Measurements from ENCODE around the gene PTMS. TPM values are rescaled to one million over a fixed set of nuclear protein-coding genes. Genes with fewer than 3 reads are reported as not detected.

Gene PTMS
- total and polyA plus RNA-seq, 10 of the 15 experiments (the other 5 are each of a cell fraction or from before 2014, with no cell fraction given), result 2.1 to 127 (median 29.8) TPM

DNA sequence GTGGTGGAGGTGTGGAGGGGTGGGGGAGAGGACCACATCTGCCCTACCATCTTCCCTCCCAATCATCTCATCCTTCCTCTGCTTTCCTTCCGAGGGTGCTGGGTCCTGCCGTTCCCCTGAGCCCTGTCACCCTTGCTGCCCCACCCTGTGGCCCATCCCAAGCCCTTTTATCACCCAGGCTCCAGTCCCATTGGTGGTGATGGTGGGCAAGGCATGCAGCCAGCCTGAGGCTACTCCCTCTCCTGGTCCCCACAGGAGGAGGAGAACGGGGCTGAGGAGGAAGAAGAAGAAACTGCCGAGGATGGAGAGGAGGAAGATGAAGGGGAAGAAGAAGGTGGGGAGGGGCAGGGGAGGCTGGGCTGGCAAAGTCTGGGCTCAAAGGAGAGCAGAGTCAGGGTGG is 3.5 kb downstream of the PTMS start:
- POLR2A ChIA-PET, result interaction anchor here (1.2 to 1.5 kb wide), 2 partner anchors 10 to 16 kb away, joined by 4 read pairs; partner anchors contain the start of gene MLF2
- H3K36me3 ChIP-seq (ENCODE audit: control insufficient read depth in 2 of 2, insufficient read depth in 2 of 2, low read length in 1 of 2), result no peaks in the 10 kb centered on the region
- no peak for ATAC-seq
- H4K20me1 ChIP-seq (ENCODE audit: control insufficient read depth, insufficient read depth), result no peaks in the 10 kb centered on the region
- intact Hi-C loops (cut with micrococcal nuclease; ENCODE audit: unreplicated experiment), result no loop called here
- no peak overlapping the region for H3K27ac ChIP-seq (ENCODE audit: control insufficient read depth, insufficient read depth)
- no peak overlapping the region for H3K9ac ChIP-seq (ENCODE audit: control insufficient read depth, insufficient read depth, low read length)
- no peak for DNase-seq (ENCODE audit: low read depth, low spot score)
- H2AFZ ChIP-seq (ENCODE audit: control insufficient read depth, low read depth, low read length), result no peak overlapping the region
- SMC1A ChIA-PET (ENCODE audit: uncharacterized antibody, unreplicated experiment), result no interaction called here
- H3K9me3 ChIP-seq (replicated peaks; ENCODE audit: control insufficient read depth, insufficient read depth, low read length), result no peaks in the 10 kb centered on the region
- RAD21 ChIA-PET (ENCODE audit: unreplicated experiment), result interaction anchor here (3.3 kb wide), 1 partner anchor 17 kb away, joined by 18 read pairs; the partner anchor contains the start of gene MLF2
- H3K4me3 ChIP-seq, result no peak overlapping the region
- H3K79me2 ChIP-seq (ENCODE audit: control insufficient read depth, insufficient read depth, low read length), result peaks cover 16% of the 10 kb centered on the region
- no peak overlapping the region for H3K4me2 ChIP-seq (ENCODE audit: control insufficient read depth, insufficient read depth)
- CTCF ChIA-PET, result interaction anchor here (0.8 to 12.7 kb wide), 5 partner anchors 13 to 45 kb away, joined by 3 to 221 read pairs (median 3); partner anchors contain the start of gene MLF2
- FAIRE-seq, result no peak
- BruUV-seq (replicated peaks), result no TSS peak
- in situ Hi-C loops (cut with MboI), result no loop called here
- WGBS (ENCODE audit: insufficient coverage, insufficient replicate concordance, low lambda C conversion rate, missing lambda C conversion rate), result 67% methylated on average over 3 of the region's 4 CpGs
- H3K4me1 ChIP-seq (ENCODE audit: control insufficient read depth, insufficient read depth, low read length), result peaks cover 45% of the 10 kb centered on the region
- H3K27me3 ChIP-seq (replicated peaks in 1 of 2; ENCODE audit: control insufficient read depth in 2 of 2, insufficient read depth in 2 of 2, low read length in 1 of 2), result no peaks in the 10 kb centered on the region
- TF ChIP-seq, protein P1, sequence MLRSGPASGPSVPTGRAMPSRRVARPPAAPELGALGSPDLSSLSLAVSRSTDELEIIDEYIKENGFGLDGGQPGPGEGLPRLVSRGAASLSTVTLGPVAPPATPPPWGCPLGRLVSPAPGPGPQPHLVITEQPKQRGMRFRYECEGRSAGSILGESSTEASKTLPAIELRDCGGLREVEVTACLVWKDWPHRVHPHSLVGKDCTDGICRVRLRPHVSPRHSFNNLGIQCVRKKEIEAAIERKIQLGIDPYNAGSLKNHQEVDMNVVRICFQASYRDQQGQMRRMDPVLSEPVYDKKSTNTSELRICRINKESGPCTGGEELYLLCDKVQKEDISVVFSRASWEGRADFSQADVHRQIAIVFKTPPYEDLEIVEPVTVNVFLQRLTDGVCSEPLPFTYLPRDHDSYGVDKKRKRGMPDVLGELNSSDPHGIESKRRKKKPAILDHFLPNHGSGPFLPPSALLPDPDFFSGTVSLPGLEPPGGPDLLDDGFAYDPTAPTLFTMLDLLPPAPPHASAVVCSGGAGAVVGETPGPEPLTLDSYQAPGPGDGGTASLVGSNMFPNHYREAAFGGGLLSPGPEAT (IDR thresholded peaks at IDR 0.05; ENCODE audit: low read depth), result no peak
- TF ChIP-seq SMAD5 (IDR thresholded peaks at IDR 0.05; ENCODE audit: low read depth) (no peak), CHD4 (IDR thresholded peaks at IDR 0.05) (no peak), DPF2 (IDR thresholded peaks at IDR 0.05) (no peak), CHD2 (IDR thresholded peaks at IDR 0.05; ENCODE audit: borderline replicate concordance, low read depth, low read length) (no peak), HCFC1 (IDR thresholded peaks at IDR 0.05; ENCODE audit: low read length) (no peak)
- TF ChIP-seq, protein P2, sequence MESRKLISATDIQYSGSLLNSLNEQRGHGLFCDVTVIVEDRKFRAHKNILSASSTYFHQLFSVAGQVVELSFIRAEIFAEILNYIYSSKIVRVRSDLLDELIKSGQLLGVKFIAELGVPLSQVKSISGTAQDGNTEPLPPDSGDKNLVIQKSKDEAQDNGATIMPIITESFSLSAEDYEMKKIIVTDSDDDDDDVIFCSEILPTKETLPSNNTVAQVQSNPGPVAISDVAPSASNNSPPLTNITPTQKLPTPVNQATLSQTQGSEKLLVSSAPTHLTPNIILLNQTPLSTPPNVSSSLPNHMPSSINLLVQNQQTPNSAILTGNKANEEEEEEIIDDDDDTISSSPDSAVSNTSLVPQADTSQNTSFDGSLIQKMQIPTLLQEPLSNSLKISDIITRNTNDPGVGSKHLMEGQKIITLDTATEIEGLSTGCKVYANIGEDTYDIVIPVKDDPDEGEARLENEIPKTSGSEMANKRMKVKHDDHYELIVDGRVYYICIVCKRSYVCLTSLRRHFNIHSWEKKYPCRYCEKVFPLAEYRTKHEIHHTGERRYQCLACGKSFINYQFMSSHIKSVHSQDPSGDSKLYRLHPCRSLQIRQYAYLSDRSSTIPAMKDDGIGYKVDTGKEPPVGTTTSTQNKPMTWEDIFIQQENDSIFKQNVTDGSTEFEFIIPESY (IDR thresholded peaks at IDR 0.05), result no peak
- TF ChIP-seq, protein P3, sequence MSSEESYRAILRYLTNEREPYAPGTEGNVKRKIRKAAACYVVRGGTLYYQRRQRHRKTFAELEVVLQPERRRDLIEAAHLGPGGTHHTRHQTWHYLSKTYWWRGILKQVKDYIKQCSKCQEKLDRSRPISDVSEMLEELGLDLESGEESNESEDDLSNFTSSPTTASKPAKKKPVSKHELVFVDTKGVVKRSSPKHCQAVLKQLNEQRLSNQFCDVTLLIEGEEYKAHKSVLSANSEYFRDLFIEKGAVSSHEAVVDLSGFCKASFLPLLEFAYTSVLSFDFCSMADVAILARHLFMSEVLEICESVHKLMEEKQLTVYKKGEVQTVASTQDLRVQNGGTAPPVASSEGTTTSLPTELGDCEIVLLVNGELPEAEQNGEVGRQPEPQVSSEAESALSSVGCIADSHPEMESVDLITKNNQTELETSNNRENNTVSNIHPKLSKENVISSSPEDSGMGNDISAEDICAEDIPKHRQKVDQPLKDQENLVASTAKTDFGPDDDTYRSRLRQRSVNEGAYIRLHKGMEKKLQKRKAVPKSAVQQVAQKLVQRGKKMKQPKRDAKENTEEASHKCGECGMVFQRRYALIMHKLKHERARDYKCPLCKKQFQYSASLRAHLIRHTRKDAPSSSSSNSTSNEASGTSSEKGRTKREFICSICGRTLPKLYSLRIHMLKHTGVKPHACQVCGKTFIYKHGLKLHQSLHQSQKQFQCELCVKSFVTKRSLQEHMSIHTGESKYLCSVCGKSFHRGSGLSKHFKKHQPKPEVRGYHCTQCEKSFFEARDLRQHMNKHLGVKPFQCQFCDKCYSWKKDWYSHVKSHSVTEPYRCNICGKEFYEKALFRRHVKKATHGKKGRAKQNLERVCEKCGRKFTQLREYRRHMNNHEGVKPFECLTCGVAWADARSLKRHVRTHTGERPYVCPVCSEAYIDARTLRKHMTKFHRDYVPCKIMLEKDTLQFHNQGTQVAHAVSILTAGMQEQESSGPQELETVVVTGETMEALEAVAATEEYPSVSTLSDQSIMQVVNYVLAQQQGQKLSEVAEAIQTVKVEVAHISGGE (CRISPR knock-in tag; IDR thresholded peaks at IDR 0.05), result no peak
- TF ChIP-seq, protein P4, sequence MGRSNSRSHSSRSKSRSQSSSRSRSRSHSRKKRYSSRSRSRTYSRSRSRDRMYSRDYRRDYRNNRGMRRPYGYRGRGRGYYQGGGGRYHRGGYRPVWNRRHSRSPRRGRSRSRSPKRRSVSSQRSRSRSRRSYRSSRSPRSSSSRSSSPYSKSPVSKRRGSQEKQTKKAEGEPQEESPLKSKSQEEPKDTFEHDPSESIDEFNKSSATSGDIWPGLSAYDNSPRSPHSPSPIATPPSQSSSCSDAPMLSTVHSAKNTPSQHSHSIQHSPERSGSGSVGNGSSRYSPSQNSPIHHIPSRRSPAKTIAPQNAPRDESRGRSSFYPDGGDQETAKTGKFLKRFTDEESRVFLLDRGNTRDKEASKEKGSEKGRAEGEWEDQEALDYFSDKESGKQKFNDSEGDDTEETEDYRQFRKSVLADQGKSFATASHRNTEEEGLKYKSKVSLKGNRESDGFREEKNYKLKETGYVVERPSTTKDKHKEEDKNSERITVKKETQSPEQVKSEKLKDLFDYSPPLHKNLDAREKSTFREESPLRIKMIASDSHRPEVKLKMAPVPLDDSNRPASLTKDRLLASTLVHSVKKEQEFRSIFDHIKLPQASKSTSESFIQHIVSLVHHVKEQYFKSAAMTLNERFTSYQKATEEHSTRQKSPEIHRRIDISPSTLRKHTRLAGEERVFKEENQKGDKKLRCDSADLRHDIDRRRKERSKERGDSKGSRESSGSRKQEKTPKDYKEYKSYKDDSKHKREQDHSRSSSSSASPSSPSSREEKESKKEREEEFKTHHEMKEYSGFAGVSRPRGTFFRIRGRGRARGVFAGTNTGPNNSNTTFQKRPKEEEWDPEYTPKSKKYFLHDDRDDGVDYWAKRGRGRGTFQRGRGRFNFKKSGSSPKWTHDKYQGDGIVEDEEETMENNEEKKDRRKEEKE (IDR thresholded peaks at IDR 0.05), result no peak
- TF ChIP-seq, protein P5, sequence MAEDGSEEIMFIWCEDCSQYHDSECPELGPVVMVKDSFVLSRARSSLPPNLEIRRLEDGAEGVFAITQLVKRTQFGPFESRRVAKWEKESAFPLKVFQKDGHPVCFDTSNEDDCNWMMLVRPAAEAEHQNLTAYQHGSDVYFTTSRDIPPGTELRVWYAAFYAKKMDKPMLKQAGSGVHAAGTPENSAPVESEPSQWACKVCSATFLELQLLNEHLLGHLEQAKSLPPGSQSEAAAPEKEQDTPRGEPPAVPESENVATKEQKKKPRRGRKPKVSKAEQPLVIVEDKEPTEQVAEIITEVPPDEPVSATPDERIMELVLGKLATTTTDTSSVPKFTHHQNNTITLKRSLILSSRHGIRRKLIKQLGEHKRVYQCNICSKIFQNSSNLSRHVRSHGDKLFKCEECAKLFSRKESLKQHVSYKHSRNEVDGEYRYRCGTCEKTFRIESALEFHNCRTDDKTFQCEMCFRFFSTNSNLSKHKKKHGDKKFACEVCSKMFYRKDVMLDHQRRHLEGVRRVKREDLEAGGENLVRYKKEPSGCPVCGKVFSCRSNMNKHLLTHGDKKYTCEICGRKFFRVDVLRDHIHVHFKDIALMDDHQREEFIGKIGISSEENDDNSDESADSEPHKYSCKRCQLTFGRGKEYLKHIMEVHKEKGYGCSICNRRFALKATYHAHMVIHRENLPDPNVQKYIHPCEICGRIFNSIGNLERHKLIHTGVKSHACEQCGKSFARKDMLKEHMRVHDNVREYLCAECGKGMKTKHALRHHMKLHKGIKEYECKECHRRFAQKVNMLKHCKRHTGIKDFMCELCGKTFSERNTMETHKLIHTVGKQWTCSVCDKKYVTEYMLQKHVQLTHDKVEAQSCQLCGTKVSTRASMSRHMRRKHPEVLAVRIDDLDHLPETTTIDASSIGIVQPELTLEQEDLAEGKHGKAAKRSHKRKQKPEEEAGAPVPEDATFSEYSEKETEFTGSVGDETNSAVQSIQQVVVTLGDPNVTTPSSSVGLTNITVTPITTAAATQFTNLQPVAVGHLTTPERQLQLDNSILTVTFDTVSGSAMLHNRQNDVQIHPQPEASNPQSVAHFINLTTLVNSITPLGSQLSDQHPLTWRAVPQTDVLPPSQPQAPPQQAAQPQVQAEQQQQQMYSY (CRISPR knock-in tag; IDR thresholded peaks at IDR 0.05), result no peak
